Activated CD4-positive, alpha-beta T cell treated with anti-CD3 and anti-CD28 coated beads for 36 hours (primary cell): ENCODE data around the gene CDCP1. TPM values are rescaled to one million over a fixed set of nuclear protein-coding genes. Genes with fewer than 3 reads are reported as not detected.

Experiments
- ATAC-seq: fragments of 200-7000 bp; cut with Tn5 transposase; one replicate; pipeline ENCODE4 v1.10.0; 2021; ENCODE audit warnings: mild to moderate bottlenecking, moderate library complexity
- CTCF ChIA-PET: fragments of 350-600 bp; sonication (Branson Sonifier 250); formaldehyde crosslinking; loops from one replicate; lab custom pipeline; 2021; ENCODE audit warnings: antibody characterized with exemption; lab: Charles Lee
- POLR2A ChIA-PET: fragments of 350-600 bp; sonication (Branson Sonifier 250); formaldehyde crosslinking; loops from one replicate; lab custom pipeline; 2021; ENCODE audit warnings: antibody characterized with exemption, inconsistent platforms; lab: Charles Lee
- DNase-seq: peaks from one replicate; pipeline ENCODE4 v3.0.0-alpha.2; 2020
- H3K27ac Mint-ChIP-seq: one replicate; pipeline ENCODE4 v1.8.0; 2021; ENCODE audit warnings: mixed read lengths
- H3K27me3 Mint-ChIP-seq: one replicate; pipeline ENCODE4 v1.8.0; 2021; ENCODE audit warnings: mixed read lengths
- H3K36me3 Mint-ChIP-seq: one replicate; pipeline ENCODE4 v1.8.0; 2021; ENCODE audit warnings: low read depth, mixed read lengths
- H3K4me1 Mint-ChIP-seq: one replicate; pipeline ENCODE4 v1.8.0; 2021; ENCODE audit warnings: mixed read lengths
- H3K4me3 Mint-ChIP-seq: one replicate; pipeline ENCODE4 v1.8.0; 2021; ENCODE audit warnings: mild to moderate bottlenecking, moderate library complexity, mixed read lengths
- H3K9me3 Mint-ChIP-seq: one replicate; pipeline ENCODE4 v1.8.0; 2021; ENCODE audit warnings: low read depth, mixed read lengths
- intact Hi-C, 2 experiments: fragments of 100-400 bp; cut with DNase I in 1 of 2; cut with micrococcal nuclease in 1 of 2; formaldehyde crosslinking; loops; one replicate each; pipeline versions ENCODE4 v1.14.2 to v1.15.1; 2022 to 2024; cut with DNase I, micrococcal nuclease
- total RNA-seq, 2 experiments: library from RNA; stranded (reverse); gene quantifications; one replicate each; pipeline ENCODE4 v1.2.3, GENCODE V29; 2021

The CDCP1 gene
- total RNA-seq, 2 experiments from 2014 or later, result 3.7 to 5.8 TPM

- intact Hi-C loops, result no loop called here
- Mint-ChIP-seq H3K4me3 (no peak overlapping the region), H3K27me3 (no peaks in the 10 kb centered on the region), H3K4me1 (peaks cover 11% of the 10 kb centered on the region), H3K27ac (no peak overlapping the region), H3K9me3 (no peaks in the 10 kb centered on the region), H3K36me3 (no peaks in the 10 kb centered on the region)
- ChIA-PET CTCF (interaction anchor here (0.8 to 1.3 kb wide), 2 partner anchors 75 to 94 kb away, joined by 3 read pairs; no protein-coding TSS in a partner anchor), POLR2A (no interaction called here)
- no peak for DNase-seq
- ATAC-seq, result no peak
Measured at GRCh38 chr3:45134758-45135521, 11.2 kb downstream of the CDCP1 start.

GRCh38 chr3:45132568-45133211 is 13.5 kb downstream of the CDCP1 start:
- CTCF ChIA-PET, result interaction anchor here (0.7 kb wide), 2 partner anchors 177 to 179 kb away, joined by 3 read pairs; no protein-coding TSS in a partner anchor
- Mint-ChIP-seq H3K27ac (no peak overlapping the region), H3K27me3 (no peaks in the 10 kb centered on the region), H3K36me3 (no peaks in the 10 kb centered on the region), H3K4me1 (peaks cover 11% of the 10 kb centered on the region), H3K9me3 (no peaks in the 10 kb centered on the region), H3K4me3 (no peak overlapping the region)
- ATAC-seq, result no peak
- no peak for DNase-seq
- intact Hi-C loops, result no loop called here
- POLR2A ChIA-PET, result no interaction called here

- DNase-seq (no peak), ATAC-seq (no peak)
- Mint-ChIP-seq H3K4me1 (peaks cover 9% of the 10 kb centered on the region), H3K4me3 (no peak overlapping the region), H3K27ac (no peak overlapping the region), H3K9me3 (no peaks in the 10 kb centered on the region), H3K36me3 (no peaks in the 10 kb centered on the region), H3K27me3 (no peaks in the 10 kb centered on the region)
- intact Hi-C loops, result no loop called here
- CTCF ChIA-PET, result no interaction called here
- POLR2A ChIA-PET, result no interaction called here
Measured at GRCh38 chr3:45131201-45131600, 15.0 kb downstream of the CDCP1 start.

- POLR2A ChIA-PET, result no interaction called here
- ATAC-seq, result no peak
- no peaks in the 10 kb centered on the region for H3K9me3 Mint-ChIP-seq
- H3K27me3 Mint-ChIP-seq, result no peaks in the 10 kb centered on the region
- DNase-seq, result no peak
- no peaks in the 10 kb centered on the region for H3K36me3 Mint-ChIP-seq
- peaks cover 9% of the 10 kb centered on the region for H3K4me1 Mint-ChIP-seq
- CTCF ChIA-PET, result no interaction called here
- H3K4me3 Mint-ChIP-seq, result no peak overlapping the region
- H3K27ac Mint-ChIP-seq, result no peak overlapping the region
- intact Hi-C loops, result no loop called here
Measured at GRCh38 chr3:45130476-45130875, 15.7 kb downstream of the CDCP1 start.

GRCh38 chr3:45128950-45129349 is 17.2 kb downstream of the CDCP1 start:
- Mint-ChIP-seq H3K4me1 (peaks cover 7% of the 10 kb centered on the region), H3K9me3 (no peaks in the 10 kb centered on the region), H3K27ac (no peak overlapping the region), H3K27me3 (no peaks in the 10 kb centered on the region), H3K4me3 (no peak overlapping the region), H3K36me3 (no peaks in the 10 kb centered on the region)
- ATAC-seq, result no peak
- no peak for DNase-seq
- intact Hi-C loops, result no loop called here
- ChIA-PET POLR2A (no interaction called here), CTCF (interaction anchor here (0.7 kb wide), 1 partner anchor 17 kb away, joined by 3 read pairs; no protein-coding TSS in a partner anchor)

- CTCF ChIA-PET, result no interaction called here
- ATAC-seq (no peak), DNase-seq (no peak)
- Mint-ChIP-seq H3K27ac (no peak overlapping the region), H3K4me1 (peaks cover 18% of the 10 kb centered on the region), H3K4me3 (no peak overlapping the region), H3K36me3 (no peaks in the 10 kb centered on the region), H3K9me3 (no peaks in the 10 kb centered on the region), H3K27me3 (no peaks in the 10 kb centered on the region)
- POLR2A ChIA-PET, result interaction anchor here (0.6 kb wide), 1 partner anchor 21 kb away, joined by 4 read pairs; no protein-coding TSS in a partner anchor
- intact Hi-C loops, result no loop called here
Measured at GRCh38 chr3:45127130-45127822, 18.9 kb downstream of the CDCP1 start.

- H3K4me3 Mint-ChIP-seq, result no peak overlapping the region
- H3K9me3 Mint-ChIP-seq, result no peaks in the 10 kb centered on the region
- no peaks in the 10 kb centered on the region for H3K27me3 Mint-ChIP-seq
- intact Hi-C loops, result no loop called here
- POLR2A ChIA-PET, result interaction anchor here (0.6 kb wide), 1 partner anchor 20 kb away, joined by 4 read pairs; no protein-coding TSS in a partner anchor
- peaks cover 18% of the 10 kb centered on the region for H3K4me1 Mint-ChIP-seq
- no peak overlapping the region for H3K27ac Mint-ChIP-seq
- CTCF ChIA-PET, result no interaction called here
- ATAC-seq, result no peak
- no peak for DNase-seq
- H3K36me3 Mint-ChIP-seq, result no peaks in the 10 kb centered on the region
Measured at GRCh38 chr3:45126730-45127129, 19.4 kb downstream of the CDCP1 start.

- H3K27me3 Mint-ChIP-seq, result no peaks in the 10 kb centered on the region
- no peak overlapping the region for H3K27ac Mint-ChIP-seq
- POLR2A ChIA-PET, result no interaction called here
Measured at GRCh38 chr3:45125550-45126026, 20.6 kb downstream of the CDCP1 start.

GRCh38 chr3:45124956-45125355 is 21.2 kb downstream of the CDCP1 start:
- peaks cover 20% of the 10 kb centered on the region for H3K4me1 Mint-ChIP-seq
- DNase-seq (no peak), ATAC-seq (no peak)
- H3K4me3 Mint-ChIP-seq, result no peak overlapping the region
- intact Hi-C loops, result no loop called here
- no peaks in the 10 kb centered on the region for H3K36me3 Mint-ChIP-seq
- ChIA-PET CTCF (no interaction called here), POLR2A (no interaction called here)
- no peak overlapping the region for H3K27ac Mint-ChIP-seq
- H3K9me3 Mint-ChIP-seq, result no peaks in the 10 kb centered on the region
- H3K27me3 Mint-ChIP-seq, result no peaks in the 10 kb centered on the region

More at GRCh38 chr3:45125550-45126026, 20.6 kb downstream of the CDCP1 start:
- Mint-ChIP-seq H3K4me3 (no peak overlapping the region), H3K9me3 (no peaks in the 10 kb centered on the region), H3K4me1 (peaks cover 18% of the 10 kb centered on the region), H3K36me3 (no peaks in the 10 kb centered on the region)
- no peak for DNase-seq
- intact Hi-C loops, result no loop called here
- CTCF ChIA-PET, result no interaction called here
- ATAC-seq, result no peak

GRCh38 chr3:45124352-45124751 is 21.8 kb downstream of the CDCP1 start:
- ChIA-PET CTCF (interaction anchor here (0.5 to 0.6 kb wide), 2 partner anchors 808 to 885 kb away, joined by 3 read pairs; no protein-coding TSS in a partner anchor), POLR2A (no interaction called here)
- Mint-ChIP-seq H3K27me3 (no peaks in the 10 kb centered on the region), H3K27ac (no peak overlapping the region), H3K36me3 (no peaks in the 10 kb centered on the region), H3K9me3 (no peaks in the 10 kb centered on the region), H3K4me3 (no peak overlapping the region), H3K4me1 (peaks cover 20% of the 10 kb centered on the region)
- no peak for DNase-seq
- intact Hi-C loops, result no loop called here
- ATAC-seq, result no peak

GRCh38 chr3:45123581-45124269 is 22.5 kb downstream of the CDCP1 start:
- H3K27me3 Mint-ChIP-seq, result no peaks in the 10 kb centered on the region

More at GRCh38 chr3:45123581-45124269, 22.5 kb downstream of the CDCP1 start:
- no peaks in the 10 kb centered on the region for H3K9me3 Mint-ChIP-seq
- ChIA-PET POLR2A (no interaction called here), CTCF (interaction anchor here (0.5 to 0.7 kb wide), 3 partner anchors 410 to 884 kb away, joined by 3 read pairs; no protein-coding TSS in a partner anchor)
- no peak for DNase-seq
- H3K4me3 Mint-ChIP-seq, result no peak overlapping the region
- no peaks in the 10 kb centered on the region for H3K36me3 Mint-ChIP-seq
- H3K27ac Mint-ChIP-seq, result no peak overlapping the region
- intact Hi-C loops, result no loop called here
- H3K4me1 Mint-ChIP-seq, result peaks cover 23% of the 10 kb centered on the region
- peak; percentile 55 for ATAC-seq
